Retinal pigment epithelial cell (primary cell): ENCODE measurements around the gene SCNN1B.

Experiments used
- DNase-seq: peaks from one replicate; pipeline ENCODE4 v3.0.0-alpha.2; 2010; ENCODE audit warnings: low read depth
- H3K4me3 ChIP-seq: 2 replicates; pipeline ENCODE4 v1.5.1; 2011; ENCODE audit warnings: mild to moderate bottlenecking, low read length, control low read depth, moderate library complexity
- CTCF ChIP-seq: conservative IDR thresholded peaks from 2 replicates; pipeline ENCODE4 v1.5.1; 2011; ENCODE audit warnings: low read depth, low read length, control low read depth, inconsistent platforms

The SCNN1B gene

GRCh38 chr16:23406024-23406423 lies 103.9 kb downstream of the SCNN1B start:
- TF ChIP-seq CTCF = no peak
- DNase-seq = no peak
- no peak overlapping the region for H3K4me3 ChIP-seq

GRCh38 chr16:23406546-23407240 lies 104.6 kb downstream of the SCNN1B start:
- no peak for TF ChIP-seq CTCF
- DNase-seq = no peak
- H3K4me3 ChIP-seq = no peak overlapping the region

- TF ChIP-seq CTCF = no peak
- DNase-seq = no peak
- no peak overlapping the region for H3K4me3 ChIP-seq
These were observed 105.5 kb downstream of the SCNN1B start for GRCh38 chr16:23407436-23408127.

- TF ChIP-seq CTCF = no peak
- no peak for DNase-seq
- no peak overlapping the region for H3K4me3 ChIP-seq
These were observed 106.2 kb downstream of the SCNN1B start for GRCh38 chr16:23408242-23408822.

GRCh38 chr16:23408823-23409298 lies 106.8 kb downstream of the SCNN1B start:
- TF ChIP-seq CTCF = no peak
- no peak for DNase-seq
- no peak overlapping the region for H3K4me3 ChIP-seq

GRCh38 chr16:23409522-23409921 lies 107.4 kb downstream of the SCNN1B start:
- no peak for TF ChIP-seq CTCF
- H3K4me3 ChIP-seq = no peak overlapping the region
- DNase-seq = no peak
